HG02970 (cell line): Measurements from ENCODE around the gene KNG1.

Experiments used
- ATAC-seq: cut with Tn5 transposase; IDR thresholded peaks from one replicate; pipeline ENCODE4 v1.9.1; 2021; ENCODE audit warnings: mild to moderate bottlenecking, moderate library complexity, moderate number of reproducible peaks; ENCODE audit not compliant: unreplicated experiment, low FRiP score

KNG1 gene

DNA sequence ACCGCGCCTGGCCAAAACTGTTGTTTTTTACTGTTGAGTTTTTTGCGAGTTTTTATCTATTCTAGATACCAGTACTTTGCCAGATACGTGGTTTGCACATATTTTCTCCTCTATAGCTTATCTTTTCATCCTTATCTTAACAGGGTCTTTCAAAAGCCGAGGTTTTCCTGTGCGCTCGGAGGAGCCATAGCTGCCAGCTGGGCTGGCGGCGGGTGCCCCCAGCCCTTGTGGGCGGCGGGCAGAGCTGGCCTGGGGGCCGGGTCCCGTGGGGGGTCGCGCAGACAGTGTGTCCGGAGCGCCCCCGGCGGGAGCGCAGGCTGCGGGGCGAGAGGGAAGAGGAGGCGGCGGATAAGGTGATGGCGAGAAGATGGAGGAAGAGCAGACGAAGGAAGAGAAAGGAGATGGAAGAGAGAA, 55.1 kb downstream of the KNG1 start:
- ATAC-seq = no peak

- no peak for ATAC-seq
Measured at GRCh38 chr3:186772701-186773417, 55.7 kb downstream of the KNG1 start.

DNA sequence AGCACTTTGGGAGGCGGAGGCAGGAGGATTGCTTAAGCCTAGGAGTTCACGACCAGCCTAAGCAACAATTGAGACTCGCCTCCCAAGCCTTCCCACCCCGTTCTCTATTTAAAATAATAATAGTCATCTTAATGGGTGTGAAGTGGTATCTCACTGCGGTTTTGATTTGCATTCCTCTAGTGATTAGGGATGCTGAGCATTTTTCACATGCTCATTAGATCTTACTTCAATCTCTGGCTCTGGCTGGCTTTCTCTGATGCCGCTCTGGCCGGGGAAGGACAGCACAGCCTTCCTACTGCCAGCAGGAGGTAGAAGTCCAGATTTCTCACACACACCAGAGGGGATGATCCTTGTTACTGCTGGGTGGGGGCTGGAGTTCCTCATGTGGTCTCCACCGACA, 58.8 kb downstream of the KNG1 start:
- no peak for ATAC-seq

DNA sequence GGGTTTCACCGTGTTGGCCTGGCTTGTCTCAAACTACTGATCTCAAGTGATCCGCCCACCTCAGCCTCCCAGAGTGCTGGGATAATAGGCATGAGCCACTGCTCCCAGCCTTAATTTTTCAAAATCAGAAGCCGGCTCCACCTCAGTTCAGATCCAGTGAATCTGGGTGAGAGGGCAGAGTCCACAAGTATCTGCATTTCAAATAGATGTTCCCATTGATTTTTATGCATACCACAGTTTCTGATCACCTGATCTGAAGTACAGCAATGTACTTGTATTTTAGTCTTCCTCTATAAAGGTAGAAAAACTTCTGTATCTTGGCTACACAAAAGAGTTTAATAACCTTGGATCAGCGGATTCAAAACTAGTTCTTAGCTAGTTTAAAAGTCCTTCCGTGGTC, 62.0 kb downstream of the KNG1 start:
- ATAC-seq = no peak

DNA sequence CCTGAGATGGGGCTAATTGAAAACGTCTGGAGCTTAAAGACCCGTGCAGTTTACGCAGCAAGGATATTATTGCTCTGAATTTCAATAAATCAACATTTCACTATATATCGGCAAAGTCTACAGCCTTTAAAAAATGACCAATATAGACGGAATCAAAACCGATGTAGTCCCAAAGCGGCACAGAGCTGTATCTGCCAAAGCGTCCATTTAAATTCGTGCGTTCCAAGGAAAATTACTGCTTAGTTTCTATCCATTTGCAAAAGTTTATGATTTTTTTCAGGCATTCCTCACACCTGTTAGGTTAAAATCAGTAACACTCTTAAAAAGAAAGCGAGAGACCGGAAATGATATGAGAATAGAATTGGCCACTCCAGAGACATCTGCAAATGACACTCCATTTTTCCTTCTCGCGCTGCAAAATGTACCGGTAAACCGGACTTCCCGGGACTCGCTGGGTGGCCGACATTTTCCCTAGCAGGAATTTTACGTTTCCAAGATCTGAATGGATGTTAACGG, 65.4 kb downstream of the KNG1 start:
- peak; percentile 10 for ATAC-seq

DNA sequence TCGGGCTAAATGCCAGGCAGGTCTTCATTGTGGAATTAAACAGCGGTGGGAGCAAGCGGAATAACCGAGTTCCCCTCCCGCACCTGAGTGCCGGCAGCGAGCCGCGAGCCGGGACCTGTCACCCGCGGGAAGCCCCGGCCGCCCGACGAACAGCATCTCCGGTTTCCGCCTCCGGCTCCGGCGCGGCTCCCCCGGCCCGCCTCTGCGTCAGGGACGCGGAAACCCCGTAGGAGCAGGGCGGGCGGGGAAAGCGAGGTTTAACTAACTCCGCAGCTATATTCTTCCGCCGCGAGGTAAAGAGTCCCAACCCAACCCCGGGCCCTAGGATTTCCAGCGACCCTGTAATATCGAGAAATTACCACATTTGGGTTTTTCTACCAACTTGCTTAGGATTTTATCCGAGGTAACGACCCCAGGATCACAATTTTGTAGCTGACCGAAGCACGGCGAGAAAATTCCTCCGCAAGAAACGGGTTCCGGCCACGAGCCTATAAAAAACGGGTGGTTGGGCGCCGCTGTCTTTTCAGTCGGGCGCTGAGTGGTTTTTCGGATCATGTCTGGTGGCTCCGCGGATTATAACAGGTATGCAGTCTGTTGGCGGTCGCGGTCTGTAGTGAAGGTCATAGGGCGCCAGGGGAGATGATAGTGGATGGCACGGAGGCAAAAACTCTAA, 66.0 kb downstream of the KNG1 start, which contains the start of gene EIF4A2:
EIF4A2 (plus strand) TSS at position 520 of the 673 bp plus-strand sequence; CDS start at position 554, 34 bp downstream.
- ATAC-seq = peak; percentile 74

DNA sequence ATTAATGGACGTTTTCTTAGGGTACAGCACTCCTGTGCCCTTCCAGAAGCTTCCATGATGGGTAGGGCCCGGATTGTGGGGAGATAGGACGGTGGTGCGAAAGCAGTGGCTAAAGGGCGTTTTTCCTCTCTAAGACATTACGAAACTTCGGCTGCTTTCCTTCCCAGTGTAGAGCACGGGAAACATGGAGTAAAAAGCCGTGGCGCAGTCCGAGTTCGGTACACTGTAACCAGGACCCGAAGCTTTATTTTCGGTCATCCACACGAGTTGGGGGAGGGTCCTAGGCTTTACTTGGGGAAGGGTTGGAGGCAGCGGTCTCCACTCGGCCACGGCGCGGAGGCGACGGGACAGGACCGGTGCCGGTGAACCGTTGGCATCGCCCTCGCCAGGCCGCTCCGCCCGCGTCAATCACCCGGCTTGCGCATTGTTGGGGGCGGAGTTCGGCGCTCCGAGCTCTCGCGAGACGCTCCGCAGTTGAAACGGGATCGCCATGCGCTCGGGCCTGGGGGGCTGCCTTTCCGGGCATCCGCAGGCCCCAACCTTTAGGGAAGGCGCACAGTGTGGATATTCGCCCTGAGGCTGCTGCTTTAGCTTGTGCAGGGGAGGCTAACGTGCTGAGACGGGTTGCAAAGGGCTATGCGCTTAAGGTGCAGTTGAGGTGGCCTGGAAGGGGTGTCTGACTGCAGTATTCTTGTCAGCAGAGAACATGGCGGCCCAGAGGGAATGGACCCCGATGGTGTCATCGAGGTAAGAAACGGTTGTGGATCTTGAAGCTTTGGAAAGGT, 66.8 kb downstream of the KNG1 start:
- ATAC-seq = peak; percentile 29

DNA sequence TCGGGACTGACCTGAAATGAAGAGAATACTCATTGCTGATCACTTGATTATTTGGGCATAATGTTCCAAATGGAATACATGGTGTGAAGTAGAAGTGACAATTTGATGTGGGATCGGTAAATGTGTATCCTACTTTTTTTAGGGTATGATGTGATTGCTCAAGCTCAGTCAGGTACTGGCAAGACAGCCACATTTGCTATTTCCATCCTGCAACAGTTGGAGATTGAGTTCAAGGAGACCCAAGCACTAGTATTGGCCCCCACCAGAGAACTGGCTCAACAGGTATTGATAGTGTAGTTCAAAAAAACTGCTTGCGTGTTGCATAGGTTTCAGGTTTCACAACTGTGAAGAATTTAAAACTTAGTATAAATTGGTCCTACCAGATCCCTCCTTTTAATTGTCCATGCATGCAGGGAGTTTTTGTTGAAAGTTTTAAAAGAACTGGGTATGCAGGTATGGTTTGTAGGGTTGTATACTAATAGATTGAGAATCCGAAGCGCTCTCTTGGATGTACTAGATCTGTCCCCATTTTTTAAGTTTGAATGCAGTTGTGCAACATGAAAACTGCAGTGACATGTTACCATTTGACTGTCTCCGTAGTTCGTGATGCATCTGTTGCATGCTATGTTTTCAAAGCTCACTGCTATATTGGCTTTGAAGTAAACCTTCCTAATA, 67.8 kb downstream of the KNG1 start:
- no peak for ATAC-seq

- ATAC-seq = no peak
Measured at GRCh38 chr3:186785495-186786018, 68.4 kb downstream of the KNG1 start.

GRCh38 chr3:186786922-186787321, 69.8 kb downstream of the KNG1 start:
- ATAC-seq = no peak

DNA sequence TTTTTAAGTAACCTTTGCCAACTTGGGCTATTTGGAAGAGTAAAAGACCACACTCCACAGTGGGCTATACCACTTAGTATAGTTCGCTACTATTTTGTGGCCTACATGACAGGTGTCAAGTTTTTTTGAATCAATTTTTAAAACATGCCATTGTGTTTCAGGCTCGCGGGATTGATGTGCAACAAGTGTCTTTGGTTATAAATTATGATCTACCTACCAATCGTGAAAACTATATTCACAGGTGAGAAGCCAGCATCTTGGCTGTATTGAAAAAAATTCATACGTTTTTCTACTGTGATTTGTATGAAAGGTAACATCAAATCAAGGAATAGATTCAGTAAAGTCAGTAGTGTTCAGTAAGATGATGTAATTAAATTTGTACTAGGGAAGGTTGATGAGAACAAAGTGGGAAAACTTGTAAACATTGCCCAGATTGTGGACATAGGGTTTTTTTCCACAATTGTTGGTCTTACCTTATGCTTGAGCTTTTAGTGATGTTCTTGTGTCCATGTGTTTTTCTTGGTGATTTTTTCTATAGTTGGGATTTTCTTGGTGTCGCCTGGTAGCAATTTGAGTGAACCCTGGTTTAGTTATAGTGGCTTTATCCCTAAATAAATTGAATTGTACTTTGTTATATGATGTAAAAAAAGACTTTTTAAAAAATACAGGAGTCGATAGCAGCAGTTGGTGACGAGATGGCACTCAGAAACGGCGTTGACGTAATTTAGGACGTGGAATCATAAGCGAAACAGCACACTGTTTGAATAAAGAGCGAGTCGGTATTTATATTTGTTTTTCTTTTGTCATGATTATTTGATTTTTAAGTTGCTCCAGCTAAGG, 70.7 kb downstream of the KNG1 start:
- ATAC-seq = no peak

GRCh38 chr3:186788482-186789370, 71.6 kb downstream of the KNG1 start:
- no peak for ATAC-seq

GRCh38 chr3:186789554-186790260, 72.5 kb downstream of the KNG1 start:
- ATAC-seq = no peak

- ATAC-seq = no peak
Measured at GRCh38 chr3:186790261-186790981, 73.3 kb downstream of the KNG1 start.
